Gastroesophageal sphincter (tissue), 4 donors: ENCODE results near the gene CD248. TPM values are rescaled to one million over a fixed set of nuclear protein-coding genes. Genes with fewer than 3 reads are reported as not detected.
A peak's percentile ranks its signal among the peaks of the same experiment; 100 is the strongest.

ENCODE experiments used
- ATAC-seq: fragments of 150-250 bp; one replicate; pipeline ENCODE4 v1.9.1; 2016; ENCODE audit warnings: mild to moderate bottlenecking, moderate library complexity
- H3K27ac ChIP-seq, 4 donors: fragments of 200-600 bp; sonication (generic) in 3 of 4; 1 replicate in 3 of 4; 2 replicates in 1 of 4; pipeline ENCODE4 v1.5.1; 2016 to 2019
- H3K27me3 ChIP-seq: fragments of 200-600 bp; sonication (generic); one replicate; pipeline ENCODE4 v1.5.1; 2019
- H3K36me3 ChIP-seq, 2 donors: fragments of 200-600 bp; sonication (generic); one replicate each; pipeline ENCODE4 v1.5.1; 2019; ENCODE audit warnings: control low read depth in 1 of 2
- H3K4me1 ChIP-seq, 3 donors: fragments of 200-600 bp; sonication (generic); 1 replicate in 2 of 3; 2 replicates in 1 of 3; pipeline ENCODE4 v1.5.1; 2016 to 2019; ENCODE audit warnings: control low read depth in 2 of 3
- H3K4me3 ChIP-seq, 2 donors: fragments of 200-600 bp; sonication (generic); one replicate each; pipeline ENCODE4 v1.5.1; 2019; ENCODE audit warnings: mild to moderate bottlenecking in 1 of 2, moderate library complexity in 1 of 2
- H3K9me3 ChIP-seq, 3 donors: fragments of 200-600 bp; sonication (generic); one replicate each; pipeline ENCODE4 v1.5.1; 2017 to 2019; ENCODE audit warnings: control low read depth in 2 of 3
- CTCF ChIP-seq, 4 experiments: fragments of 200-600 bp in 2 of 4; fragments of 450-650 bp in 2 of 4; sonication (generic) in 1 of 4; IDR thresholded peaks; one replicate each; pipeline ENCODE4 v1.5.1; 2017 to 2019; ENCODE audit warnings: antibody characterized with exemption in 4 of 4, mild to moderate bottlenecking in 2 of 4, moderate library complexity in 2 of 4
- EP300 ChIP-seq: sonication (generic); formaldehyde crosslinking; IDR thresholded peaks from one replicate; pipeline ENCODE4 v1.6.1; 2017; ENCODE audit warnings: antibody characterized with exemption, mild to moderate bottlenecking
- POLR2A ChIP-seq, 2 donors: fragments of 450-650 bp; IDR thresholded peaks; one replicate each; pipeline ENCODE4 v1.6.1; 2017; ENCODE audit warnings: antibody characterized with exemption in 2 of 2, mild to moderate bottlenecking in 2 of 2, moderate library complexity in 1 of 2
- POLR2AphosphoS5 ChIP-seq: sonication (generic); formaldehyde crosslinking; IDR thresholded peaks from one replicate; pipeline ENCODE4 v1.6.1; 2017; ENCODE audit warnings: antibody characterized with exemption
- WGBS, 2 donors: methylation state at CpG; one replicate each; pipeline ENCODE4 v1.1.5; 2018; ENCODE audit warnings: low coverage in 1 of 2; 5-methylcytosine and 5-hydroxymethylcytosine counted together
- total RNA-seq, 4 donors: library from RNA; depleted of rRNA; stranded (reverse); fragments of >200 nt; gene quantifications; one replicate each; pipeline ENCODE4 v1.1.0, GENCODE V29; 2016

CD248 gene
- total RNA-seq, 4 donors from 2014 or later: 23.1 to 68.2 (median 27.0) TPM

DNA sequence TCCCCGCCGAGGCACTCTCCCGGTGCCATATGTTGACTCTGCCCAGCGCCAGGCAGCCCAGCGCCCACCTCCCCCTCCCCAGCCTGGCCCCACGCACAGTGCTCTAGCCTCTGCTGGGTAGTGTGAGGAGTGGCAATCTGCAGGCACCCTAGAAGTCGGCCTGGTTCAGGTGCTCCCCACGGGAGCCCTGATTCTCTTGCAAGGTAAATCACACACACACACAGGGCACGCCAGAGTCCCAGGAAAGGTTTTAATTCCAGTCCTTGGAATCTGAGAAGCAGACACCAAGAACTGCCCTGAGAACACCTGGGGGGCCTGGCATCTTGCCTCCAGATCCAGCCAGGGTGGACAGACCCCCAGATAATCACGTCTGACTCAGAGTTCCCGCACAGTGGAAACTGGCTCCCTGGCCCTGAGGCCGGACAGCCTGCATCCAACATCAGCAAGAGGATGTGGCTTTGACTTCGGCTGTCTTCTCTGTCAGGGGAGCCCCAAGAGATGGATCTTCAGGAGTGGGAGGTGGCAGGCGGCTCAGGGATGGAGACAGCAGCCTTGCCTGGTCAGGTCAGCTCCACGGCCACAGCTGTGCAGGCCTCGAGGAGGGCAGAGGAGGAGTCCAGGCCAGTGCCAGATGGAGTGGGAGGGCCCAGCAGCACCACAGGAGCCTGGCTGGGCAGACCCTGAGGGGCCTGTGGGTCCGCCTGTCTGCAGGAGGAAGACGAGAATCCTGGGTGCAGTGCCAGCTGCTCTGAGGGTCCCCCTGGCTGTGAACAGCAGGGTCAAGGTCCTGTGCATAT lies 20.5 kb upstream of the CD248 start:
- Histone ChIP-seq H3K4me1 (peaks cover 0 to 32% (median 22%) of the 10 kb centered on the region in 3 donors), H3K9me3 (no peaks in the 10 kb centered on the region), H3K4me3 (no peak overlapping the region), H3K36me3 (peaks cover 0 to 80% of the 10 kb centered on the region in 2 donors), H3K27me3 (no peaks in the 10 kb centered on the region), H3K27ac (peak overlapping the region in 3 of 4 donors; percentile 55 to 73 (median 72))
- ATAC-seq: peak; percentile 4
- TF ChIP-seq EP300 (no peak), POLR2A (IDR thresholded peaks at IDR 0.05) (no peak)
- 80% methylated on average over 1 of the region's 18 CpGs; no CpG with 5 or more reads in 1 of the 2 donors for WGBS, 2 donors

GRCh38 chr11:66336234-66337102 lies 19.6 kb upstream of the CD248 start, which contains the start of gene RIN1:
Gene RIN1, minus strand, starts transcription at chr11:66336434. Its CDS starts 32 bp downstream, at chr11:66336402.
- H3K4me1 ChIP-seq: peaks cover 0 to 32% (median 22%) of the 10 kb centered on the region in 3 donors
- H3K9me3 ChIP-seq: no peaks in the 10 kb centered on the region
- peak in 2 of 4 experiments; percentile 30 to 44 for TF ChIP-seq CTCF (IDR thresholded peaks at IDR 0.05)
- TF ChIP-seq POLR2AphosphoS5: peak; percentile 9
- TF ChIP-seq POLR2A (IDR thresholded peaks at IDR 0.05): no peak
- TF ChIP-seq EP300: no peak
- H3K27ac ChIP-seq: peak within 1 kb of the TSS in 3 of 4 donors; percentile 55 to 73 (median 72)
- peaks cover 0 to 80% of the 10 kb centered on the region in 2 donors for H3K36me3 ChIP-seq
- H3K4me3 ChIP-seq: peak within 1 kb of the TSS; percentile 33 to 60
- ATAC-seq: peak; percentile 76
- 0% methylated on average over 3 of the region's 22 CpGs; no CpG with 5 or more reads in 1 of the 2 donors for WGBS, 2 donors
- H3K27me3 ChIP-seq: no peaks in the 10 kb centered on the region

- Histone ChIP-seq H3K27me3 (no peaks in the 10 kb centered on the region), H3K9me3 (no peaks in the 10 kb centered on the region), H3K27ac (peak overlapping the region in 3 of 4 donors; percentile 55 to 73 (median 72)), H3K4me1 (peaks cover 0 to 32% (median 22%) of the 10 kb centered on the region in 3 donors), H3K36me3 (peaks cover 0 to 72% of the 10 kb centered on the region in 2 donors), H3K4me3 (peak overlapping the region; percentile 33 to 60)
- 11% methylated on average over 3 of the region's 35 CpGs; no CpG with 5 or more reads in 1 of the 2 donors for WGBS, 2 donors
- TF ChIP-seq CTCF (IDR thresholded peaks at IDR 0.05) (no peak), POLR2AphosphoS5 (no peak), EP300 (no peak), POLR2A (IDR thresholded peaks at IDR 0.05) (no peak)
- ATAC-seq: peak; percentile 14
These were observed 18.8 kb upstream of the CD248 start for GRCh38 chr11:66335531-66336233.

GRCh38 chr11:66334605-66335442 lies 18.0 kb upstream of the CD248 start:
- WGBS, 2 donors: no CpG with 5 or more reads among the region's 42 CpGs
- H3K27ac ChIP-seq: peak overlapping the region in 1 of 4 donors; percentile 73

More at GRCh38 chr11:66334605-66335442, 18.0 kb upstream of the CD248 start:
- Histone ChIP-seq H3K27me3 (no peaks in the 10 kb centered on the region), H3K4me1 (peaks cover 0 to 32% (median 22%) of the 10 kb centered on the region in 3 donors), H3K9me3 (no peaks in the 10 kb centered on the region), H3K4me3 (peak overlapping the region in 1 of 2 donors; percentile 60), H3K36me3 (peaks cover 0 to 64% of the 10 kb centered on the region in 2 donors)
- ATAC-seq: no peak
- TF ChIP-seq POLR2A (IDR thresholded peaks at IDR 0.05) (no peak), POLR2AphosphoS5 (no peak), EP300 (no peak), CTCF (IDR thresholded peaks at IDR 0.05) (no peak)
